Lung (tissue), 12 donors: ENCODE data around the gene MMD. TPM values are rescaled to one million over a fixed set of nuclear protein-coding genes. Genes with fewer than 3 reads are reported as not detected.

Experiments used
- ATAC-seq: fragments of 200-7000 bp; cut with Tn5 transposase; one replicate; pipeline ENCODE4 v1.9.1; 2020; ENCODE audit warnings: moderate number of reproducible peaks; ENCODE audit not compliant: insufficient read depth, low FRiP score
- DNase-seq, 3 donors: peaks; one replicate each; pipeline ENCODE4 v3.0.0-alpha.2; 2013 to 2017
- H3K27ac ChIP-seq, 2 donors: one replicate each; pipeline ENCODE4 v1.5.1; 2013; ENCODE audit warnings: mild to moderate bottlenecking in 2 of 2, moderate library complexity in 2 of 2, control low read depth in 1 of 2, inconsistent platforms in 1 of 2, low read depth in 1 of 2, low read length in 1 of 2
- H3K27me3 ChIP-seq, 3 donors: one replicate each; pipeline ENCODE4 v1.5.1; 2013; ENCODE audit warnings: low read length in 2 of 3; ENCODE audit not compliant: control insufficient read depth in 3 of 3, insufficient read depth in 3 of 3
- H3K36me3 ChIP-seq, 4 donors: one replicate each; pipeline ENCODE4 v1.5.1; 2013; ENCODE audit warnings: low read length in 4 of 4, mild to moderate bottlenecking in 1 of 4, moderate library complexity in 1 of 4; ENCODE audit not compliant: control insufficient read depth in 4 of 4, insufficient read depth in 4 of 4
- H3K4me1 ChIP-seq, 5 donors: one replicate each; pipeline ENCODE4 v1.5.1; 2013; ENCODE audit warnings: low read length in 5 of 5, mild to moderate bottlenecking in 2 of 5, moderate library complexity in 1 of 5; ENCODE audit not compliant: control insufficient read depth in 5 of 5, insufficient read depth in 5 of 5
- H3K4me3 ChIP-seq: one replicate; pipeline ENCODE4 v1.5.1; 2013; ENCODE audit warnings: mild to moderate bottlenecking, control low read depth, moderate library complexity
- H3K9ac ChIP-seq, 2 donors: one replicate each; pipeline ENCODE4 v1.5.1; 2013; ENCODE audit warnings: low read length in 2 of 2, control low read depth in 1 of 2; ENCODE audit not compliant: insufficient read depth in 1 of 2
- H3K9me3 ChIP-seq, 4 donors: one replicate each; pipeline ENCODE4 v1.5.1; 2013; ENCODE audit warnings: low read length in 3 of 4, mild to moderate bottlenecking in 1 of 4, moderate library complexity in 1 of 4; ENCODE audit not compliant: control insufficient read depth in 4 of 4, insufficient read depth in 3 of 4
- CTCF ChIP-seq: IDR thresholded peaks from 2 replicates; pipeline ENCODE4 v1.5.1; 2012; ENCODE audit warnings: mild to moderate bottlenecking; ENCODE audit errors: control extremely low read depth, extremely low read depth
- WGBS, 2 donors: extraction: QIAGEN DNeasy Blood & Tissue Kit; methylation state at CpG; one replicate each; pipeline ENCODE4 v1.1.7; 2013; 5-methylcytosine and 5-hydroxymethylcytosine counted together
- polyA plus RNA-seq, 2 donors: library from polyadenylated mRNA; stranded (reverse); fragments of 200-250 nt; gene quantifications; one replicate each; pipeline ENCODE4 v1.2.1, GENCODE V29; 2013
- total RNA-seq, 2 donors: library from RNA; depleted of rRNA in 1 of 2; stranded (reverse); fragments of >200 nt in 1 of 2; gene quantifications; one replicate each; pipeline ENCODE4 v1.2.1, GENCODE V29; 2014 to 2021
- donor health status: control.
- donor health status: control.
- donor health status: Bipolar disorder and iron deficiency.
- donor health status: healthy.
- donor health status: DM: yes; HTN: yes; CAD: no.

Gene MMD
- total and polyA plus RNA-seq, 4 donors, result 10.9 to 19.0 (median 13.5) TPM

GRCh38 chr17:55377671-55378275 is 43.9 kb downstream of the MMD start:
- peaks cover 0 to 2% (median 0%) of the 10 kb centered on the region in 4 donors for H3K9me3 ChIP-seq
- ATAC-seq (no peak), DNase-seq (no peak)
- no peak for TF ChIP-seq CTCF
- H3K27me3 ChIP-seq, result peaks cover 0 to 3% (median 0%) of the 10 kb centered on the region in 3 donors
- H3K9ac ChIP-seq, result no peak overlapping the region
- H3K36me3 ChIP-seq, result no peaks in the 10 kb centered on the region
- H3K4me1 ChIP-seq, result no peaks in the 10 kb centered on the region
- H3K27ac ChIP-seq, result no peak overlapping the region
- 86 to 88% methylated on average over 6 of the region's 6 CpGs for WGBS, 2 donors
- no peak overlapping the region for H3K4me3 ChIP-seq

- Histone ChIP-seq H3K4me3 (no peak overlapping the region), H3K9me3 (peaks cover 0 to 2% (median 0%) of the 10 kb centered on the region in 4 donors), H3K36me3 (no peaks in the 10 kb centered on the region), H3K4me1 (no peaks in the 10 kb centered on the region), H3K27me3 (no peaks in the 10 kb centered on the region), H3K27ac (no peak overlapping the region), H3K9ac (no peak overlapping the region)
- TF ChIP-seq CTCF, result no peak
- ATAC-seq (no peak), DNase-seq (no peak)
- WGBS, 2 donors, result 36 to 47% methylated on average over 3 of the region's 3 CpGs
Observed at GRCh38 chr17:55368706-55369105, 52.9 kb downstream of the MMD start.

GRCh38 chr17:55366020-55366481 is 55.6 kb downstream of the MMD start:
- TF ChIP-seq CTCF, result no peak
- Histone ChIP-seq H3K27me3 (peaks cover 0 to 3% (median 0%) of the 10 kb centered on the region in 3 donors), H3K4me1 (no peaks in the 10 kb centered on the region), H3K9me3 (peaks cover 1 to 4% (median 2%) of the 10 kb centered on the region in 4 donors), H3K9ac (no peak overlapping the region), H3K36me3 (no peaks in the 10 kb centered on the region), H3K4me3 (no peak overlapping the region), H3K27ac (no peak overlapping the region)
- ATAC-seq, result no peak
- WGBS, 2 donors, result 92 to 94% methylated on average over 1 of the region's 1 CpG
- no peak for DNase-seq

GRCh38 chr17:55363033-55363432 is 58.6 kb downstream of the MMD start:
- no peak for ATAC-seq
- Histone ChIP-seq H3K36me3 (no peaks in the 10 kb centered on the region), H3K4me3 (no peak overlapping the region), H3K27me3 (peaks cover 0 to 3% (median 0%) of the 10 kb centered on the region in 3 donors), H3K27ac (no peak overlapping the region), H3K4me1 (no peaks in the 10 kb centered on the region), H3K9ac (no peak overlapping the region), H3K9me3 (peaks cover 1 to 5% (median 4%) of the 10 kb centered on the region in 4 donors)
- no peak for DNase-seq
- WGBS, 2 donors, result 67 to 92% methylated on average over 1 of the region's 1 CpG
- TF ChIP-seq CTCF, result no peak
